Measurements from ENCODE around the gene BLTP2. TPM values are rescaled to one million over a fixed set of nuclear protein-coding genes. Genes with fewer than 3 reads are reported as not detected.

The BLTP2 gene
- total RNA-seq, 4 donors from 2014 or later, result 117 to 120 (median 118) TPM

- in situ Hi-C loops (cut with MboI; ENCODE audit: low pct_ligation_motif_present in 1 of 4, low pct_unique_long_range_greater_than_20kb in 1 of 4, low sequenced_read_pairs in 3 of 4), result loop anchor here in 2 of 4 donors (10.0 kb wide), 1 partner anchor 121 kb away; no protein-coding TSS in a partner anchor
- no peak for DNase-seq
- TF ChIP-seq CTCF (IDR thresholded peaks at IDR 0.05), result no peak
- no peak for TF ChIP-seq POLR2AphosphoS5 (IDR thresholded peaks at IDR 0.05)
- TF ChIP-seq EP300 (IDR thresholded peaks at IDR 0.05; ENCODE audit: low read depth), result no peak
- TF ChIP-seq POLR2A (IDR thresholded peaks at IDR 0.05), result no peak
- H3K27ac ChIP-seq, result no peak overlapping the region
- intact Hi-C loops (cut with DNase I; ENCODE audit: low total_unique reads), result no loop called here
- H3K4me3 ChIP-seq, result no peak overlapping the region
- peaks cover 0 to 3% (median 0%) of the 10 kb centered on the region in 4 donors for H3K4me1 ChIP-seq
- no peaks in the 10 kb centered on the region for H3K27me3 ChIP-seq
- H3K36me3 ChIP-seq, result peaks cover 0 to 63% (median 28%) of the 10 kb centered on the region in 4 donors
- H3K9me3 ChIP-seq, result no peaks in the 10 kb centered on the region
- 87% methylated on average over 4 of the region's 4 CpGs; no CpG with 5 or more reads in 1 of the 2 donors for WGBS, 2 donors (ENCODE audit: low coverage in 1 of 2)
Observed at GRCh38 chr17:28615260-28615940, 29.6 kb downstream of the BLTP2 start.

- H3K9me3 ChIP-seq, result no peaks in the 10 kb centered on the region
- in situ Hi-C loops (cut with MboI; ENCODE audit: low pct_ligation_motif_present in 1 of 4, low pct_unique_long_range_greater_than_20kb in 1 of 4, low sequenced_read_pairs in 3 of 4) (loop anchor here in 2 of 4 donors (10.0 kb wide), 1 partner anchor 119 kb away; no protein-coding TSS in a partner anchor), intact Hi-C loops (cut with DNase I; ENCODE audit: low total_unique reads) (loop anchor here (5.0 kb wide), 1 partner anchor 122 kb away; no protein-coding TSS in a partner anchor)
- TF ChIP-seq CTCF (IDR thresholded peaks at IDR 0.05) (no peak), EP300 (IDR thresholded peaks at IDR 0.05; ENCODE audit: low read depth) (no peak), POLR2AphosphoS5 (IDR thresholded peaks at IDR 0.05) (no peak), POLR2A (IDR thresholded peaks at IDR 0.05) (no peak)
- H3K4me1 ChIP-seq, result peaks cover 0 to 3% (median 0%) of the 10 kb centered on the region in 4 donors
- H3K36me3 ChIP-seq, result peaks cover 0 to 49% (median 20%) of the 10 kb centered on the region in 4 donors
- H3K4me3 ChIP-seq, result no peak within 1 kb of the TSS
- WGBS, 2 donors (ENCODE audit: low coverage in 1 of 2), result 69 to 80% methylated on average over 3 to 5 of the region's 5 CpGs
- no peak for DNase-seq
- H3K27ac ChIP-seq, result no peak within 1 kb of the TSS
- H3K27me3 ChIP-seq, result no peaks in the 10 kb centered on the region
Observed at GRCh38 chr17:28613931-28614381, 31.0 kb downstream of the BLTP2 start, which contains the start of gene RSKR. RSKR (minus strand) TSS chr17:28614185; CDS start chr17:28614161, 24 bp downstream.

- WGBS, 2 donors (ENCODE audit: low coverage in 1 of 2), result 82% methylated on average over 6 of the region's 6 CpGs; no CpG with 5 or more reads in 1 of the 2 donors
- no peaks in the 10 kb centered on the region for H3K27me3 ChIP-seq
- no peak overlapping the region for H3K4me3 ChIP-seq
- in situ Hi-C loops (cut with MboI; ENCODE audit: low pct_ligation_motif_present in 1 of 4, low pct_unique_long_range_greater_than_20kb in 1 of 4, low sequenced_read_pairs in 3 of 4), result loop anchor here in 2 of 4 donors (10.0 kb wide), 1 partner anchor 118 kb away; no protein-coding TSS in a partner anchor
- intact Hi-C loops (cut with DNase I; ENCODE audit: low total_unique reads), result loop anchor here (5.0 kb wide), 1 partner anchor 121 kb away; no protein-coding TSS in a partner anchor
- peak; percentile 21 for DNase-seq
- TF ChIP-seq POLR2AphosphoS5 (IDR thresholded peaks at IDR 0.05), result no peak
- TF ChIP-seq CTCF (IDR thresholded peaks at IDR 0.05), result peak; percentile 52 to 61 (median 56)
- H3K27ac ChIP-seq, result no peak overlapping the region
- peaks cover 0 to 3% (median 0%) of the 10 kb centered on the region in 4 donors for H3K4me1 ChIP-seq
- no peaks in the 10 kb centered on the region for H3K9me3 ChIP-seq
- peaks cover 0 to 41% (median 17%) of the 10 kb centered on the region in 4 donors for H3K36me3 ChIP-seq
Observed at GRCh38 chr17:28612936-28613872, 31.8 kb downstream of the BLTP2 start.

All from transverse colon (tissue), 4 donors.